Liver (tissue), 9 donors: ENCODE measurements around the gene NAA35. TPM values are rescaled to one million over a fixed set of nuclear protein-coding genes. Genes with fewer than 3 reads are reported as not detected.

Source experiments
- DNase-seq: peaks from one replicate; pipeline ENCODE4 v3.0.0-alpha.2; 2017; ENCODE audit warnings: low spot score
- H3K27ac ChIP-seq, 2 donors: one replicate each; pipeline ENCODE4 v1.7.0; 2013; ENCODE audit warnings: inconsistent platforms in 2 of 2, low read length in 2 of 2, control low read depth in 1 of 2, low read depth in 1 of 2, mild to moderate bottlenecking in 1 of 2
- H3K27me3 ChIP-seq, 4 donors: one replicate each; pipeline versions ENCODE4 v1.6.1 to v1.7.0; 2013; ENCODE audit warnings: low read length in 3 of 4, inconsistent platforms in 1 of 4, mild to moderate bottlenecking in 1 of 4, moderate library complexity in 1 of 4; ENCODE audit not compliant: control insufficient read depth in 4 of 4, insufficient read depth in 4 of 4
- H3K36me3 ChIP-seq, 4 donors: one replicate each; pipeline versions ENCODE4 v1.6.1 to v1.7.0; 2013; ENCODE audit warnings: low read length in 3 of 4, mild to moderate bottlenecking in 3 of 4, low read depth in 1 of 4, moderate library complexity in 1 of 4; ENCODE audit not compliant: control insufficient read depth in 4 of 4, insufficient read depth in 3 of 4
- H3K4me1 ChIP-seq, 4 donors: one replicate each; pipeline versions ENCODE4 v1.6.1 to v1.7.0; 2013; ENCODE audit warnings: low read length in 3 of 4, mild to moderate bottlenecking in 3 of 4, moderate library complexity in 1 of 4; ENCODE audit not compliant: control insufficient read depth in 4 of 4, insufficient read depth in 4 of 4
- H3K4me3 ChIP-seq, 3 donors: one replicate each; pipeline versions ENCODE4 v1.6.1 to v1.7.0; 2013; ENCODE audit warnings: low read length in 3 of 3, control low read depth in 1 of 3, low read depth in 1 of 3, mild to moderate bottlenecking in 1 of 3
- H3K9ac ChIP-seq, 2 donors: one replicate each; pipeline ENCODE4 v1.7.0; 2013; ENCODE audit warnings: low read length in 2 of 2, mild to moderate bottlenecking in 2 of 2, moderate library complexity in 2 of 2, control low read depth in 1 of 2, low read depth in 1 of 2
- H3K9me3 ChIP-seq, 4 donors: one replicate each; pipeline versions ENCODE4 v1.6.1 to v1.7.0; 2013; ENCODE audit warnings: low read length in 3 of 4; ENCODE audit not compliant: control insufficient read depth in 4 of 4
- FOXA2 ChIP-seq: IDR thresholded peaks from 2 replicates; pipeline ENCODE4 v1.6.1; 2016; ENCODE audit warnings: antibody characterized with exemption
- GABPA ChIP-seq, 2 donors: IDR thresholded peaks in 1 of 2; conservative IDR thresholded peaks in 1 of 2; 2 replicates each; pipeline ENCODE4 v1.6.1; 2016; ENCODE audit warnings: antibody characterized with exemption in 2 of 2, mild to moderate bottlenecking in 1 of 2, moderate library complexity in 1 of 2
- NR2F2 ChIP-seq: IDR thresholded peaks from 2 replicates; pipeline ENCODE4 v1.6.1; 2016; ENCODE audit warnings: antibody characterized with exemption
- RAD21 ChIP-seq, 2 donors: IDR thresholded peaks; 2 replicates each; pipeline ENCODE4 v1.6.1; 2016; ENCODE audit warnings: antibody characterized with exemption in 2 of 2, mild to moderate bottlenecking in 2 of 2
- SP1 ChIP-seq: IDR thresholded peaks from 2 replicates; pipeline ENCODE4 v1.6.1; 2018; ENCODE audit warnings: antibody characterized with exemption, mild to moderate bottlenecking
- WGBS: extraction: QIAGEN DNeasy Blood & Tissue Kit; methylation state at CpG from one replicate; pipeline ENCODE4 v1.1.7; 2013; 5-methylcytosine and 5-hydroxymethylcytosine counted together
- polyA plus RNA-seq, 2 donors: library from polyadenylated mRNA; stranded (reverse) in 1 of 2; unstranded in 1 of 2; fragments of 200-250 nt in 1 of 2; fragments of >200 nt in 1 of 2; fragmentation: Nextera tagmentation in 1 of 2; extraction: Ambion mirVana in 1 of 2; gene quantifications; one replicate each; pipeline versions ENCODE4 v1.2.1 to v1.2.3, GENCODE V29; 2013 to 2015
- total RNA-seq, 2 donors: library from RNA; depleted of rRNA; stranded (reverse); fragments of >200 nt; gene quantifications; one replicate each; pipeline ENCODE4 v1.2.3, GENCODE V29; 2014
- TF ChIP-seq, protein P1 (sequence below): IDR thresholded peaks from 2 replicates; pipeline ENCODE4 v1.6.1; 2016; ENCODE audit warnings: antibody characterized with exemption
- TF ChIP-seq, protein P2 (sequence below): IDR thresholded peaks from 2 replicates; pipeline ENCODE4 v1.6.1; 2016; ENCODE audit warnings: antibody characterized with exemption, mild to moderate bottlenecking
- TF ChIP-seq, protein P3 (sequence below): IDR thresholded peaks from 2 replicates; pipeline ENCODE4 v1.6.1; 2016; ENCODE audit warnings: antibody characterized with exemption
- donor health status: healthy.
- donor health status: healthy.
- donor health status: healthy.
- donor health status: healthy.
- donor health status: healthy.

The NAA35 gene
- total and polyA plus RNA-seq, 4 donors, result 5.2 to 14.8 (median 9.2) TPM

DNA sequence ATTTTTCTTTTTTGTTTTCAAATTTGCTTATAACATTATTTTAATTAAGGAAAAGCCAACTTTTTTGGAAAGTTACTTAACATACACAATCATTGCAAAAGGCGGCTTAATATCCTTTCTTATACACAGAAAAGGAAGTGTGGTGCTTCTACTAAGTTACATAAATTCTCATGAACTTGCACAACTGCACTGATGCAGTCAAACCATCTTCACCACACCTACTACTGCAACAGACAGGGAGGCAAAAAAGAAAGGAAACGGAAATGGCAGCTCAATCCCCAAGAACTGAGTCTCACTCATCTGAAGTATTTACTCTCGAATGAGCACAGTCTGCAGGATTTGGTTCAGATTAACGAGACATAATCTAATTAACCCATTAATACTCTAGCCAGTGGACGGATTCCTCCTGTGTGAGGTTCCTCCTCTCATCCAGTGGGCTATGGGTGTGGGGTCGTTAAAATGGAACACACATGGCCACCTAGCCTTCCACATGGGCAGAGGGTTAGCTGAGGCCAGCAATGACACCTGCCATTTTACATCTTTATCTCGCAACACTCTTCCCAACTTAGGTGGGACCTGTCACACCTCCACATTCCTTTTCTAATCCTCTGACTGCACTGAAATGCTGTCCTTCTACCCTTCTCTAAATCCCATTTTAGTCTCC lies 128.4 kb downstream of the NAA35 start:
- no peak overlapping the region for H3K4me3 ChIP-seq
- H3K36me3 ChIP-seq, result no peaks in the 10 kb centered on the region
- DNase-seq, result no peak
- H3K27ac ChIP-seq, result no peak overlapping the region
- WGBS, result 81% methylated on average over 7 of the region's 7 CpGs
- no peaks in the 10 kb centered on the region for H3K27me3 ChIP-seq
- TF ChIP-seq, protein P1, sequence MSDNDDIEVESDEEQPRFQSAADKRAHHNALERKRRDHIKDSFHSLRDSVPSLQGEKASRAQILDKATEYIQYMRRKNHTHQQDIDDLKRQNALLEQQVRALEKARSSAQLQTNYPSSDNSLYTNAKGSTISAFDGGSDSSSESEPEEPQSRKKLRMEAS, result no peak
- no peak for TF ChIP-seq FOXA2
- no peak for TF ChIP-seq NR2F2
- TF ChIP-seq, protein P2, sequence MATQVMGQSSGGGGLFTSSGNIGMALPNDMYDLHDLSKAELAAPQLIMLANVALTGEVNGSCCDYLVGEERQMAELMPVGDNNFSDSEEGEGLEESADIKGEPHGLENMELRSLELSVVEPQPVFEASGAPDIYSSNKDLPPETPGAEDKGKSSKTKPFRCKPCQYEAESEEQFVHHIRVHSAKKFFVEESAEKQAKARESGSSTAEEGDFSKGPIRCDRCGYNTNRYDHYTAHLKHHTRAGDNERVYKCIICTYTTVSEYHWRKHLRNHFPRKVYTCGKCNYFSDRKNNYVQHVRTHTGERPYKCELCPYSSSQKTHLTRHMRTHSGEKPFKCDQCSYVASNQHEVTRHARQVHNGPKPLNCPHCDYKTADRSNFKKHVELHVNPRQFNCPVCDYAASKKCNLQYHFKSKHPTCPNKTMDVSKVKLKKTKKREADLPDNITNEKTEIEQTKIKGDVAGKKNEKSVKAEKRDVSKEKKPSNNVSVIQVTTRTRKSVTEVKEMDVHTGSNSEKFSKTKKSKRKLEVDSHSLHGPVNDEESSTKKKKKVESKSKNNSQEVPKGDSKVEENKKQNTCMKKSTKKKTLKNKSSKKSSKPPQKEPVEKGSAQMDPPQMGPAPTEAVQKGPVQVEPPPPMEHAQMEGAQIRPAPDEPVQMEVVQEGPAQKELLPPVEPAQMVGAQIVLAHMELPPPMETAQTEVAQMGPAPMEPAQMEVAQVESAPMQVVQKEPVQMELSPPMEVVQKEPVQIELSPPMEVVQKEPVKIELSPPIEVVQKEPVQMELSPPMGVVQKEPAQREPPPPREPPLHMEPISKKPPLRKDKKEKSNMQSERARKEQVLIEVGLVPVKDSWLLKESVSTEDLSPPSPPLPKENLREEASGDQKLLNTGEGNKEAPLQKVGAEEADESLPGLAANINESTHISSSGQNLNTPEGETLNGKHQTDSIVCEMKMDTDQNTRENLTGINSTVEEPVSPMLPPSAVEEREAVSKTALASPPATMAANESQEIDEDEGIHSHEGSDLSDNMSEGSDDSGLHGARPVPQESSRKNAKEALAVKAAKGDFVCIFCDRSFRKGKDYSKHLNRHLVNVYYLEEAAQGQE, result no peak
- no peak for TF ChIP-seq SP1
- no peak for TF ChIP-seq GABPA (IDR thresholded peaks at IDR 0.05 in 1 of 2, conservative IDR thresholded peaks at IDR 0.05 in 1 of 2)
- no peak for TF ChIP-seq RAD21 (IDR thresholded peaks at IDR 0.05)
- TF ChIP-seq, protein P3, sequence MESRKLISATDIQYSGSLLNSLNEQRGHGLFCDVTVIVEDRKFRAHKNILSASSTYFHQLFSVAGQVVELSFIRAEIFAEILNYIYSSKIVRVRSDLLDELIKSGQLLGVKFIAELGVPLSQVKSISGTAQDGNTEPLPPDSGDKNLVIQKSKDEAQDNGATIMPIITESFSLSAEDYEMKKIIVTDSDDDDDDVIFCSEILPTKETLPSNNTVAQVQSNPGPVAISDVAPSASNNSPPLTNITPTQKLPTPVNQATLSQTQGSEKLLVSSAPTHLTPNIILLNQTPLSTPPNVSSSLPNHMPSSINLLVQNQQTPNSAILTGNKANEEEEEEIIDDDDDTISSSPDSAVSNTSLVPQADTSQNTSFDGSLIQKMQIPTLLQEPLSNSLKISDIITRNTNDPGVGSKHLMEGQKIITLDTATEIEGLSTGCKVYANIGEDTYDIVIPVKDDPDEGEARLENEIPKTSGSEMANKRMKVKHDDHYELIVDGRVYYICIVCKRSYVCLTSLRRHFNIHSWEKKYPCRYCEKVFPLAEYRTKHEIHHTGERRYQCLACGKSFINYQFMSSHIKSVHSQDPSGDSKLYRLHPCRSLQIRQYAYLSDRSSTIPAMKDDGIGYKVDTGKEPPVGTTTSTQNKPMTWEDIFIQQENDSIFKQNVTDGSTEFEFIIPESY, result no peak
- no peaks in the 10 kb centered on the region for H3K4me1 ChIP-seq
- H3K9ac ChIP-seq, result no peak overlapping the region
- no peaks in the 10 kb centered on the region for H3K9me3 ChIP-seq

Other genes with a start within 250 kb of the NAA35 start
- gene AGTPBP1, start 199.2 kb upstream of the NAA35 start, total RNA-seq, result 10 to 100 TPM in 1 of 2 donors, 1 to 10 TPM in 1; 8.8 to 14.4 TPM
- 1 to 10 TPM; 2.1 to 2.7 TPM for gene AGTPBP1, start 199.2 kb upstream of the NAA35 start, polyA plus RNA-seq
- gene GOLM1, start 158.4 kb downstream of the NAA35 start, total RNA-seq, result 10 to 100 TPM in 1 of 2 donors, 1 to 10 TPM in 1; 9.2 to 28.5 TPM
- gene GOLM1, start 158.4 kb downstream of the NAA35 start, polyA plus RNA-seq, result 10 to 100 TPM in 1 of 2 donors, 1 to 10 TPM in 1; 7.9 to 17.1 TPM